Left renal cortex interstitium (tissue), 4 donors: ENCODE data around the gene EPHA2. TPM values are rescaled to one million over a fixed set of nuclear protein-coding genes. Genes with fewer than 3 reads are reported as not detected.

Experiments used
- DNase-seq, 4 donors: peaks; one replicate each; pipeline ENCODE4 v3.0.0-alpha.2; 2013; ENCODE audit warnings: low read depth in 4 of 4, low spot score in 2 of 4, missing footprints in 1 of 4
- polyA plus RNA-seq, 4 donors: library from polyadenylated mRNA; unstranded; fragments of 120-200 nt; gene quantifications; one replicate each; pipeline ENCODE4 v1.2.1, GENCODE V29; 2013; ENCODE audit not compliant: insufficient read length in 4 of 4

EPHA2 gene
- polyA plus RNA-seq, 4 donors, result 12.9 to 25.0 (median 20.1) TPM

GRCh38 chr1:16151995-16152384 is 3.9 kb downstream of the EPHA2 start:
- no peak for DNase-seq

GRCh38 chr1:16151196-16151994 is 4.5 kb downstream of the EPHA2 start:
- no peak for DNase-seq

GRCh38 chr1:16150508-16150907 is 5.4 kb downstream of the EPHA2 start:
- DNase-seq, result no peak

- no peak for DNase-seq
Observed at GRCh38 chr1:16149702-16150488, 6.0 kb downstream of the EPHA2 start.

- no peak for DNase-seq
Observed at GRCh38 chr1:16149146-16149545, 6.7 kb downstream of the EPHA2 start.

- no peak for DNase-seq
Observed at GRCh38 chr1:16148329-16149092, 7.4 kb downstream of the EPHA2 start.

GRCh38 chr1:16147156-16147926 is 8.5 kb downstream of the EPHA2 start:
- DNase-seq, result no peak

GRCh38 chr1:16146279-16147155 is 9.4 kb downstream of the EPHA2 start:
- peak in 2 of 4 donors; percentile 88 to 90 for DNase-seq

GRCh38 chr1:16145662-16146278 is 10.1 kb downstream of the EPHA2 start:
- no peak for DNase-seq

GRCh38 chr1:16145030-16145661 is 10.7 kb downstream of the EPHA2 start:
- DNase-seq, result no peak

- DNase-seq, result no peak
Observed at GRCh38 chr1:16144325-16145029, 11.4 kb downstream of the EPHA2 start.

GRCh38 chr1:16143566-16144324 is 12.1 kb downstream of the EPHA2 start:
- DNase-seq, result no peak

- DNase-seq, result no peak
Observed at GRCh38 chr1:16143005-16143565, 12.8 kb downstream of the EPHA2 start.

- DNase-seq, result no peak
Observed at GRCh38 chr1:16142383-16142995, 13.4 kb downstream of the EPHA2 start.

- no peak for DNase-seq
Observed at GRCh38 chr1:16141573-16142336, 14.1 kb downstream of the EPHA2 start.
